Measurements from ENCODE around the gene PARG.
"Not testable (repeated sequence)": the region's sequence is repeated elsewhere in the genome, so short reads cannot be mapped to it uniquely, and the experiment has no call there.

The PARG gene

GRCh38 chr10:49941447-49942338, at the start of gene PARG, which contains the start of gene TIMM23B:
TSS of gene PARG (minus strand) at chr10:49942027. CDS start at chr10:49941725, 302 bp downstream.
TSS of gene TIMM23B (plus strand) at chr10:49942053. CDS start at chr10:49942195, 142 bp downstream.
- DNase-seq (ENCODE audit: extremely low read depth in 1 of 2, low read depth in 1 of 2) = peak; percentile 62 to 64

GRCh38 chr10:49988376-49988775, 46.5 kb upstream of the PARG start, which contains the start of gene AGAP6:
TSS of gene AGAP6 (plus strand) at chr10:49988406. CDS start at chr10:49988716, 310 bp downstream.
- DNase-seq (ENCODE audit: extremely low read depth in 1 of 2, low read depth in 1 of 2) = not testable (repeated sequence)

GRCh38 chr10:49987207-49987606, 45.4 kb upstream of the PARG start:
- not testable (repeated sequence) for DNase-seq (ENCODE audit: extremely low read depth in 1 of 2, low read depth in 1 of 2)

GRCh38 chr10:49977756-49978155, 35.9 kb upstream of the PARG start:
- not testable (repeated sequence) for DNase-seq (ENCODE audit: extremely low read depth in 1 of 2, low read depth in 1 of 2)

GRCh38 chr10:49972094-49972493, 30.3 kb upstream of the PARG start:
- DNase-seq (ENCODE audit: extremely low read depth in 1 of 2, low read depth in 1 of 2) = not testable (repeated sequence)

- DNase-seq (ENCODE audit: extremely low read depth in 1 of 2, low read depth in 1 of 2) = not testable (repeated sequence)
These were observed 29.6 kb upstream of the PARG start for GRCh38 chr10:49971466-49971865.

GRCh38 chr10:49970331-49970857, 28.6 kb upstream of the PARG start:
- not testable (repeated sequence) for DNase-seq (ENCODE audit: extremely low read depth in 1 of 2, low read depth in 1 of 2)

GRCh38 chr10:49953122-49953521, 11.3 kb upstream of the PARG start:
- DNase-seq (ENCODE audit: extremely low read depth in 1 of 2, low read depth in 1 of 2) = not testable (repeated sequence)

GRCh38 chr10:49952006-49952405, 10.2 kb upstream of the PARG start:
- not testable (repeated sequence) for DNase-seq (ENCODE audit: extremely low read depth in 1 of 2, low read depth in 1 of 2)

- DNase-seq (ENCODE audit: extremely low read depth in 1 of 2, low read depth in 1 of 2) = not testable (repeated sequence)
These were observed 6.9 kb upstream of the PARG start for GRCh38 chr10:49948737-49949136.

- not testable (repeated sequence) for DNase-seq (ENCODE audit: extremely low read depth in 1 of 2, low read depth in 1 of 2)
These were observed 6.3 kb upstream of the PARG start for GRCh38 chr10:49948142-49948541.

GRCh38 chr10:49943607-49944006, 1.8 kb upstream of the PARG start:
- DNase-seq (ENCODE audit: extremely low read depth in 1 of 2, low read depth in 1 of 2) = not testable (repeated sequence)

- DNase-seq (ENCODE audit: extremely low read depth in 1 of 2, low read depth in 1 of 2) = not testable (repeated sequence)
These were observed 495 bp upstream of the PARG start for GRCh38 chr10:49942339-49942705.

GRCh38 chr10:49931959-49932728, 9.7 kb downstream of the PARG start:
- DNase-seq (ENCODE audit: extremely low read depth in 1 of 2, low read depth in 1 of 2) = not testable (repeated sequence)

- DNase-seq (ENCODE audit: extremely low read depth in 1 of 2, low read depth in 1 of 2) = not testable (repeated sequence)
These were observed 10.6 kb downstream of the PARG start for GRCh38 chr10:49931276-49931675.

- not testable (repeated sequence) for DNase-seq (ENCODE audit: extremely low read depth in 1 of 2, low read depth in 1 of 2)
These were observed 18.3 kb downstream of the PARG start for GRCh38 chr10:49923572-49923971.

GRCh38 chr10:49922041-49922440, 19.8 kb downstream of the PARG start:
- DNase-seq (ENCODE audit: extremely low read depth in 1 of 2, low read depth in 1 of 2) = not testable (repeated sequence)

GRCh38 chr10:49917927-49918326, 23.9 kb downstream of the PARG start:
- DNase-seq (ENCODE audit: extremely low read depth in 1 of 2, low read depth in 1 of 2) = not testable (repeated sequence)

GRCh38 chr10:49916451-49916850, 25.4 kb downstream of the PARG start:
- DNase-seq (ENCODE audit: extremely low read depth in 1 of 2, low read depth in 1 of 2) = not testable (repeated sequence)

- not testable (repeated sequence) for DNase-seq (ENCODE audit: extremely low read depth in 1 of 2, low read depth in 1 of 2)
These were observed 31.5 kb downstream of the PARG start for GRCh38 chr10:49910295-49910694.

Data from stimulated activated CD8-positive, alpha-beta memory T cell treated with anti-CD3 and anti-CD28 coated beads, Interleukin-7, amount 100 ng/mL, for 48 hours (primary cell).